Natural killer cell (primary cell): ENCODE data around the gene TFCP2. TPM values are rescaled to one million over a fixed set of nuclear protein-coding genes. Genes with fewer than 3 reads are reported as not detected.

Source experiments
- ATAC-seq, 3 donors: fragments of 150-1000 bp in 2 of 3; fragments of 200-7000 bp in 1 of 3; cut with Tn5 transposase; 1 replicate in 1 of 3; 2 replicates in 2 of 3; pipeline ENCODE4 v1.10.0; 2021; ENCODE audit warnings: mild to moderate bottlenecking in 2 of 3, moderate library complexity in 2 of 3
- DNase-seq, 2 donors: peaks; one replicate each; pipeline versions ENCODE4 v3.0.0 to v3.0.0-alpha.2; 2013 to 2021; ENCODE audit warnings: mixed read lengths in 1 of 2
- H3K27ac ChIP-seq: one replicate; pipeline ENCODE4 v1.5.1; 2013; ENCODE audit warnings: mild to moderate bottlenecking, low read length
- H3K27me3 ChIP-seq: one replicate; pipeline ENCODE4 v1.6.1; 2013; ENCODE audit warnings: low read length; ENCODE audit not compliant: control insufficient read depth, insufficient read depth
- H3K36me3 ChIP-seq: one replicate; pipeline ENCODE4 v1.6.1; 2013; ENCODE audit warnings: low read length; ENCODE audit not compliant: control insufficient read depth, insufficient read depth
- H3K4me1 ChIP-seq: one replicate; pipeline ENCODE4 v1.6.1; 2013; ENCODE audit warnings: low read length; ENCODE audit not compliant: control insufficient read depth, insufficient read depth
- H3K4me3 ChIP-seq: one replicate; pipeline ENCODE4 v1.5.1; 2013; ENCODE audit warnings: low read length
- H3K9me3 ChIP-seq: one replicate; pipeline ENCODE4 v1.6.1; 2013; ENCODE audit warnings: low read length; ENCODE audit not compliant: control insufficient read depth, insufficient read depth
- H3K27ac Mint-ChIP-seq, 2 donors: one replicate each; pipeline ENCODE4 v1.8.0; 2022; ENCODE audit warnings: mild to moderate bottlenecking in 2 of 2, mixed read lengths in 2 of 2, moderate library complexity in 1 of 2
- H3K27me3 Mint-ChIP-seq, 2 donors: one replicate each; pipeline ENCODE4 v1.8.0; 2022; ENCODE audit warnings: low read depth in 2 of 2, mixed read lengths in 2 of 2
- H3K36me3 Mint-ChIP-seq: one replicate; pipeline ENCODE4 v1.8.0; 2022; ENCODE audit warnings: mixed read lengths
- H3K4me1 Mint-ChIP-seq, 2 donors: one replicate each; pipeline ENCODE4 v1.8.0; 2022; ENCODE audit warnings: mixed read lengths in 2 of 2
- H3K4me3 Mint-ChIP-seq: one replicate; pipeline ENCODE4 v1.8.0; 2022; ENCODE audit warnings: mild to moderate bottlenecking, moderate library complexity, mixed read lengths
- H3K9me3 Mint-ChIP-seq, 2 donors: one replicate each; pipeline ENCODE4 v1.8.0; 2022; ENCODE audit warnings: mixed read lengths in 2 of 2
- WGBS: methylation state at CpG from one replicate; pipeline ENCODE4 v1.1.7; 2013; ENCODE audit warnings: missing lambda C conversion rate; ENCODE audit not compliant: insufficient coverage; 5-methylcytosine and 5-hydroxymethylcytosine counted together
- intact Hi-C: fragments of 100-400 bp; cut with micrococcal nuclease; formaldehyde crosslinking; loops from one replicate; pipeline ENCODE4 v1.14.2; 2022
- total RNA-seq, 4 donors: library from RNA; stranded (reverse); fragments of 120-200 nt in 1 of 4; gene quantifications; one replicate each; pipeline versions ENCODE4 v1.2.3 to v1.2.4, GENCODE V29; 2013 to 2022
- TF ChIP-seq, protein P1 (sequence below): fragments of 200-600 bp; IDR thresholded peaks from one replicate; pipeline ENCODE4 v1.8.0; 2022; ENCODE audit warnings: antibody characterized with exemption

TFCP2 gene
- total RNA-seq, 3 donors from 2014 or later (not counting 1 experiment from before 2014, with no cell fraction given) = 26.6 to 34.8 (median 34.8) TPM

DNA sequence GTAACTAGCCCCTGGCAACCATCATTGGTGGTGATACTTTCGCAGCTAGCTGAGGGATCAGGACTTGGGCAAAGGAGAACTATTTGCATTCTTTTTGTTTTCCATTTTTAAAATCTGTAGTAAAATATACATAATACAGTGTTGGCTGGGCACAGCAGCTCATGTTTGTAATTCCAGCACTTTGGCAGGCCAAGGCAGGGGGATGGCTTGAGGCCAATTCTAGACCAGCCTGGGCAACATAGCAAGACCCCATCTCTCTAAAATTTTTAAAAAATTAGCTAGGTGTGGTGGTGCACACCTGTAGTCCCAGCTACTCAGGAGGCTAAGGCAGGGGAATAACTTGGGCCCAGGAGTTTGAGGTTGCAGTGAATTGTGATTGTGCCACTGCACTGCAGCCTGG is 20.0 kb downstream of the TFCP2 start:
- H3K27ac Mint-ChIP-seq = no peak overlapping the region
- H3K9me3 ChIP-seq = no peaks in the 10 kb centered on the region

DNA sequence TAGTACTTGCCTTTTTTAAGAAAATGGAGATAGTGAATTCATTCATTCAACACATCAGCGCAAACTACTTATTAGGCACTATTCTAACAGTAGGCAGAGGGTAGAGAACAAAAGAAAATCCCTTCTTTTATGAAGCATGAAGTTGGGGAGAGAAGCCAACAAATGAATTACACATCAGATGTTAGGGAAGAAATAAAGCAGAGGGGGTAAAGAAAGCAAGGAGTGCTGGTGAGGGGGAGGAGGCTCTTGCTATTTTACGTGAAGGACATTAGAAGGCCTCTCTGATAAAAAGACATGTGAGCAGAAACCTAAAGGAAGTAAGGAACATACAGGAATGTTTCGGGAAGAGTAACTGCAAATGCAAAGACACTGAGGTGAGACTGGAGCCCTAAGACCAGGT is 22.2 kb downstream of the TFCP2 start:
- no peaks in the 10 kb centered on the region for H3K36me3 ChIP-seq
- Mint-ChIP-seq H3K4me3 (no peak overlapping the region), H3K36me3 (no peaks in the 10 kb centered on the region), H3K4me1 (peaks cover 12 to 44% of the 10 kb centered on the region in 2 donors), H3K27ac (no peak overlapping the region), H3K9me3 (no peaks in the 10 kb centered on the region), H3K27me3 (no peaks in the 10 kb centered on the region)
- H3K27ac ChIP-seq = no peak overlapping the region
- ATAC-seq (no peak), DNase-seq (no peak)
- H3K4me1 ChIP-seq = no peaks in the 10 kb centered on the region
- intact Hi-C loops = no loop called here
- 67% methylated on average over 2 of the region's 3 CpGs for WGBS
- H3K9me3 ChIP-seq = no peaks in the 10 kb centered on the region
- TF ChIP-seq, protein P1, sequence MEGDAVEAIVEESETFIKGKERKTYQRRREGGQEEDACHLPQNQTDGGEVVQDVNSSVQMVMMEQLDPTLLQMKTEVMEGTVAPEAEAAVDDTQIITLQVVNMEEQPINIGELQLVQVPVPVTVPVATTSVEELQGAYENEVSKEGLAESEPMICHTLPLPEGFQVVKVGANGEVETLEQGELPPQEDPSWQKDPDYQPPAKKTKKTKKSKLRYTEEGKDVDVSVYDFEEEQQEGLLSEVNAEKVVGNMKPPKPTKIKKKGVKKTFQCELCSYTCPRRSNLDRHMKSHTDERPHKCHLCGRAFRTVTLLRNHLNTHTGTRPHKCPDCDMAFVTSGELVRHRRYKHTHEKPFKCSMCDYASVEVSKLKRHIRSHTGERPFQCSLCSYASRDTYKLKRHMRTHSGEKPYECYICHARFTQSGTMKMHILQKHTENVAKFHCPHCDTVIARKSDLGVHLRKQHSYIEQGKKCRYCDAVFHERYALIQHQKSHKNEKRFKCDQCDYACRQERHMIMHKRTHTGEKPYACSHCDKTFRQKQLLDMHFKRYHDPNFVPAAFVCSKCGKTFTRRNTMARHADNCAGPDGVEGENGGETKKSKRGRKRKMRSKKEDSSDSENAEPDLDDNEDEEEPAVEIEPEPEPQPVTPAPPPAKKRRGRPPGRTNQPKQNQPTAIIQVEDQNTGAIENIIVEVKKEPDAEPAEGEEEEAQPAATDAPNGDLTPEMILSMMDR = no peak
- no peaks in the 10 kb centered on the region for H3K27me3 ChIP-seq
- no peak overlapping the region for H3K4me3 ChIP-seq

More for the DNA sequence above, 20.0 kb downstream of the TFCP2 start:
- Mint-ChIP-seq H3K27me3 (no peaks in the 10 kb centered on the region), H3K36me3 (no peaks in the 10 kb centered on the region), H3K9me3 (no peaks in the 10 kb centered on the region), H3K4me1 (peaks cover 12 to 33% of the 10 kb centered on the region in 2 donors), H3K4me3 (no peak overlapping the region)
- ATAC-seq (no peak), DNase-seq (no peak)
- no peak overlapping the region for H3K27ac ChIP-seq
- intact Hi-C loops = no loop called here
- WGBS = 100% methylated on average over 1 of the region's 1 CpG
- no peak overlapping the region for H3K4me3 ChIP-seq
- TF ChIP-seq, protein P1 = no peak
- no peaks in the 10 kb centered on the region for H3K27me3 ChIP-seq
- H3K4me1 ChIP-seq = no peaks in the 10 kb centered on the region
- H3K36me3 ChIP-seq = no peaks in the 10 kb centered on the region

DNA sequence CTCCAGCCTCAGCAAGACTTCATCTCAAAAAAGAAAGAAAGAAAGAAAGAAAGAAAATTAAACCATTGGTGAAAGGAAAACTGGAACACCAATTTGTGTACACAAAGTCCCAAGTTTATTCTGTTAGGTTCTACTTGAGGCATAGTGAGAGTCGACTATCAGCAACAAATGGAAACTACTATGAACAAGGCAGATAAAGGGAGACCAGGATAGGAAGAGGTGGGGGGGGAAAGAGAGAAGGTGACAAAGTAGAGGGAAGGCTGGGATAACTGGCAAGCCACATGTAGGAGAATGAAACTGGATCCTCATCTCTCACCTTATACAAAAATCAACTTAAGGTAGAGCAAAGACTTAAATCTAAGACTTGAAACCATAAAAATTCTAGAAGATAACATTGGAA is 25.6 kb downstream of the TFCP2 start:
- H3K27me3 ChIP-seq = no peaks in the 10 kb centered on the region
- H3K36me3 ChIP-seq = no peaks in the 10 kb centered on the region
- no peaks in the 10 kb centered on the region for H3K27me3 Mint-ChIP-seq
- H3K9me3 Mint-ChIP-seq = no peaks in the 10 kb centered on the region
- no peaks in the 10 kb centered on the region for H3K9me3 ChIP-seq
- no peak overlapping the region for H3K4me3 ChIP-seq
- no peaks in the 10 kb centered on the region for H3K36me3 Mint-ChIP-seq
- no peak overlapping the region for H3K27ac ChIP-seq
- no peaks in the 10 kb centered on the region for H3K4me1 ChIP-seq
- ATAC-seq (no peak), DNase-seq (no peak)
- no peak overlapping the region for H3K27ac Mint-ChIP-seq
- 90% methylated on average over 1 of the region's 1 CpG for WGBS
- no peak overlapping the region for H3K4me3 Mint-ChIP-seq
- TF ChIP-seq, protein P1 = no peak
- H3K4me1 Mint-ChIP-seq = peaks cover 18 to 39% of the 10 kb centered on the region in 2 donors
- intact Hi-C loops = no loop called here

DNA sequence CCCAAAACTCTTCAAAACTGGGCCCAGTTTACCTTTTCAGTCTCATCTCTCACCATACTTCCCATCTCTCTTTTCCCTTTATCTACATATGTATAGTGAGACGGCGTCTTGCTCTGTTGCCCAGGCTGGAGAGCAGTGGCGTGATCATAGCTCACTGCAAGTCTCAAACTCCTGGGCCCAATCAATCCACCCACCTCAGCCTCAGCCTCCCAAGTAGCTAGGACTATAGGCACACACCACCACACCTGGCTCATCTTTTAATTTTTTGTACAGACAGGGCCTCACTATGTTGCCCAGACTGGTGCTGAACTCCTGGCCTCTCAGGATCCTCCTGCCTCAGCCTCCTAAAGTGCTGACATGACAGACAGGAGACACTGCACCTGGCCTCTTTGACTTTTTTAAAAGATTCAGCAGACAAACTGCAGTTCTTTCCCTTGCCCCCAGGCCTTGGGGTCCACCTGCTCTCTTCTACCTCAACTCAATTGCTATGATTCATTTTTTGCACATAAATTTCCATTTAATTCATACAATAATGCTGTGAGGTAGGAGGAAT is 33.6 kb downstream of the TFCP2 start:
- Mint-ChIP-seq H3K4me1 (peaks cover 6 to 13% of the 10 kb centered on the region in 2 donors), H3K36me3 (no peaks in the 10 kb centered on the region), H3K4me3 (no peak overlapping the region), H3K27me3 (no peaks in the 10 kb centered on the region), H3K27ac (no peak overlapping the region), H3K9me3 (no peaks in the 10 kb centered on the region)
- H3K9me3 ChIP-seq = no peaks in the 10 kb centered on the region
- intact Hi-C loops = no loop called here
- H3K27me3 ChIP-seq = no peaks in the 10 kb centered on the region
- DNase-seq = no peak
- no peak overlapping the region for H3K27ac ChIP-seq
- H3K4me3 ChIP-seq = no peak overlapping the region
- WGBS = 100% methylated on average over 3 of the region's 3 CpGs
- TF ChIP-seq, protein P1 = no peak
- no peaks in the 10 kb centered on the region for H3K4me1 ChIP-seq
- no peak for ATAC-seq
- peaks cover 16% of the 10 kb centered on the region for H3K36me3 ChIP-seq
